WERI-Rb-1 (cell line): Measurements from ENCODE around the gene TNS1.

Source experiments
- DNase-seq: peaks from one replicate; pipeline ENCODE4 v3.0.0-alpha.2; 2020
- H3K27ac ChIP-seq: fragments of 250-450 bp; sonication (Bioruptor Pico); 2 replicates; pipeline ENCODE4 v1.5.1; 2020; ENCODE audit warnings: mild to moderate bottlenecking, moderate library complexity
- H3K27me3 ChIP-seq: fragments of 250-450 bp; sonication (Bioruptor Pico); 2 replicates; pipeline ENCODE4 v1.5.1; 2021; ENCODE audit warnings: mild to moderate bottlenecking, low read depth, moderate library complexity; ENCODE audit not compliant: insufficient read depth, severe bottlenecking
- H3K36me3 ChIP-seq: fragments of 250-450 bp; sonication (Bioruptor Pico); 2 replicates; pipeline ENCODE4 v1.5.1; 2020; ENCODE audit warnings: mild to moderate bottlenecking, moderate library complexity
- H3K4me3 ChIP-seq: 2 replicates; pipeline ENCODE4 v1.5.1; 2011; ENCODE audit warnings: low read depth, mild to moderate bottlenecking, control low read depth, low read length
- H3K9me3 ChIP-seq: fragments of 250-450 bp; sonication (Bioruptor Pico); 2 replicates; pipeline ENCODE4 v1.5.1; 2021; ENCODE audit warnings: mild to moderate bottlenecking, moderate library complexity; ENCODE audit not compliant: severe bottlenecking
- TF ChIP-seq, protein P1 (sequence below): IDR thresholded peaks from 2 replicates; pipeline ENCODE4 v1.5.1; 2011; ENCODE audit warnings: low read depth, mild to moderate bottlenecking, control low read depth, inconsistent platforms, low read length

The TNS1 gene

DNA sequence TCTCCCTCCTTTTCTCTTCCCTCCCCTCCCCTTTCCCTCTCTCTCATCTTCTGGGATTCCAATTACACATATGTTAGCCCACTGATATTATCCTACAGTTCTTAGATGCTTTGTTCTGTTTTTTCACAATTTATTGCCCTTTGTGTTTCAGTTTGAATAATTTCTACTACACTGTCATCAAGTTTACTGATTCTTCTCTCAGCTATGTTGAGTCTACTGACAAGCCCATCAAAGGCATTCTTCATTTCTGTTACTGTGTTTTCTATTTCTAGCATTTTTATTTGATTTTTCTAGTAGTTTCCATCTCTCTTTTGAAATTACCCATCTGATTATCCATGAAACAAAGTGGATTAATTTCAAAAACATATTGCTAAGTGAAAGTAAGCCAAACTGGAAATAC, 219.6 kb downstream of the TNS1 start:
- no peaks in the 10 kb centered on the region for H3K27me3 ChIP-seq
- H3K9me3 ChIP-seq = peaks cover 3% of the 10 kb centered on the region
- TF ChIP-seq, protein P1, sequence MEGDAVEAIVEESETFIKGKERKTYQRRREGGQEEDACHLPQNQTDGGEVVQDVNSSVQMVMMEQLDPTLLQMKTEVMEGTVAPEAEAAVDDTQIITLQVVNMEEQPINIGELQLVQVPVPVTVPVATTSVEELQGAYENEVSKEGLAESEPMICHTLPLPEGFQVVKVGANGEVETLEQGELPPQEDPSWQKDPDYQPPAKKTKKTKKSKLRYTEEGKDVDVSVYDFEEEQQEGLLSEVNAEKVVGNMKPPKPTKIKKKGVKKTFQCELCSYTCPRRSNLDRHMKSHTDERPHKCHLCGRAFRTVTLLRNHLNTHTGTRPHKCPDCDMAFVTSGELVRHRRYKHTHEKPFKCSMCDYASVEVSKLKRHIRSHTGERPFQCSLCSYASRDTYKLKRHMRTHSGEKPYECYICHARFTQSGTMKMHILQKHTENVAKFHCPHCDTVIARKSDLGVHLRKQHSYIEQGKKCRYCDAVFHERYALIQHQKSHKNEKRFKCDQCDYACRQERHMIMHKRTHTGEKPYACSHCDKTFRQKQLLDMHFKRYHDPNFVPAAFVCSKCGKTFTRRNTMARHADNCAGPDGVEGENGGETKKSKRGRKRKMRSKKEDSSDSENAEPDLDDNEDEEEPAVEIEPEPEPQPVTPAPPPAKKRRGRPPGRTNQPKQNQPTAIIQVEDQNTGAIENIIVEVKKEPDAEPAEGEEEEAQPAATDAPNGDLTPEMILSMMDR = no peak
- no peak overlapping the region for H3K27ac ChIP-seq
- H3K36me3 ChIP-seq = no peaks in the 10 kb centered on the region
- no peak overlapping the region for H3K4me3 ChIP-seq
- no peak for DNase-seq

DNA sequence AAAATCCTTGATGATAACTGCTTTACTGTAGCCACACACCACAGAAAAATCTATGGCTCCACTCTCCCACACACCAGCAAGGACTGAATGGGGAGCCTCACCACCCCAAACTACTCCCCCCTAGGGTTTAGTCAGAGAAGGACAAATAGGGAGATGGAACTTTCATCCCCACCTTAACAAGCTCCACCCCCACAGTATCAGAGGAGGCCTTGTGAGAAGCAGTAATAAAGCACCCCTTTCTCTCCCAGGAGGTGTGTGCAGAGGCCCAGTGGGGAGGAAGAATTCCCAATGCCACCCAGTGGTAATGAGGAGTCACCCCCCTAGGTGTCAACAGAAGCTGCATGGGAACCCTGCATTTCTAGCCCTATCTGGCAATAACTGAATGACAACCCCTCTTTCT, 224.9 kb downstream of the TNS1 start:
- no peak overlapping the region for H3K27ac ChIP-seq
- DNase-seq = no peak
- no peak overlapping the region for H3K4me3 ChIP-seq
- TF ChIP-seq, protein P1 = no peak
- H3K9me3 ChIP-seq = no peaks in the 10 kb centered on the region
- H3K36me3 ChIP-seq = no peaks in the 10 kb centered on the region
- H3K27me3 ChIP-seq = no peaks in the 10 kb centered on the region

DNA sequence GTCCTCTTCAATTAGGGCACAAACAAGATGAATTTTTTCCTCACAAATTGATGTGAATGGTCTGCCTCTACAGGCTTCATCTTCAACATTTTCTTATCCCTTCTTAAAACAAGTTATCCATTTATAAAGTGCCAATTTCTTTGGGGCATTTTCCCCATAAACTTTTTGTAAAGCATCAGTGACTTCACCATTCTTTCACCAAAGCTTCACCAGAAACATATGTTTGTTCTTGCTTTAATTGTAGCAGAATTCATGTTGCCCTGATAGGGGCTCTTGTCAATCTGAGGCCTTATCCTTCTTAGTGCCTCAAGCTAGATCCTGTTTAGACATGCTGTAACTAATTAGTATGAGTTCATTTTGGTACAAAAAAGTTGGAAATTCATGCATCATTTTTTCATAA, 226.2 kb downstream of the TNS1 start:
- DNase-seq = no peak
- Histone ChIP-seq H3K4me3 (no peak overlapping the region), H3K27ac (no peak overlapping the region), H3K9me3 (no peaks in the 10 kb centered on the region), H3K36me3 (no peaks in the 10 kb centered on the region), H3K27me3 (no peaks in the 10 kb centered on the region)
- TF ChIP-seq, protein P1 = no peak

DNA sequence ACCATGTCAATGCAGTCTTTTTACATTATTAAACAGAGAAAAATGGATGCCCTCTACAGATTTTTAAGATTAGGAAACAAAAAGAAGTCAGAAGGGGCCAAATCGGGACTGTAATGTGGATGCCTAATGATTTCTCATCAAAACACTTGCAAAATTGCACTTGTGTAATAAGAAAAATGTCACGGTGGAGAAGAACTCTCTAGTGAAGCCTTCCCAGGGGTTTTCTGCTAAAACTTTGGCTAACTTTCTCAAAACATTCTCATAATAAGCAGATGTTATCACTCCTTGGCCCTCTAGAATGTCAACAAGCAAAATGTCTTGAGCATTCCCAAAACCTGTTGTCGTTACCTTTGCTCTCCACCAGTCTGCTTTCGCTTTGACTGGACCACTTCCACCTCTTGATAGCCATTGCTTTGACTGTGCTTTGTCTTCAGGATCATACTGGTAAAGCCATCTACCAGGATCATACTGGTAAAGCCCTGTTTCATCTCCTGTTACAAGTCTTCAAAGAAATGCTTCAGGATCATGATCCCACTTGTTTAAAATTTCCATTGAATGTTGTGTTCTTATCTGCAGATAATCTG, 226.8 kb downstream of the TNS1 start:
- no peak overlapping the region for H3K4me3 ChIP-seq
- H3K9me3 ChIP-seq = no peaks in the 10 kb centered on the region
- H3K36me3 ChIP-seq = no peaks in the 10 kb centered on the region
- no peaks in the 10 kb centered on the region for H3K27me3 ChIP-seq
- no peak overlapping the region for H3K27ac ChIP-seq
- TF ChIP-seq, protein P1 = no peak
- no peak for DNase-seq

DNA sequence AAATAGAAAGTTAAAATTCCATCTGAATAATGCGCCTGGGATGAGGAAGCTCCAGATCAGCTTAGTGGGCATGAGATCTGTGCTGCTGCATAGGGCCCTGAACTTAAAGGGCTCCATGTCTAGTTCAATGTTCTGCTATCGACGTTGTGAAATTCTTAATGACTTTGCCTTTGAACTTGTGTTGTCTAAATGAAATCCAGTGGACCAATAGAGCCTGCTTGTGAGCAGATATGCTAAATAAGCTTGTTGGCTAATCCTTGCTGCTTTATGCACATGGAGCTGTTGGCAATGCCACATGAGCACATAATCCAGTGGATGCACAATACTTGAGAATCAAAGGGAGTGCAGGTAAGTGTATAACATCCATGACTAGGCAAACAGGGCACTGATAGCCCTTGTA, 228.6 kb downstream of the TNS1 start:
- H3K9me3 ChIP-seq = no peaks in the 10 kb centered on the region
- no peak for DNase-seq
- TF ChIP-seq, protein P1 = no peak

DNA sequence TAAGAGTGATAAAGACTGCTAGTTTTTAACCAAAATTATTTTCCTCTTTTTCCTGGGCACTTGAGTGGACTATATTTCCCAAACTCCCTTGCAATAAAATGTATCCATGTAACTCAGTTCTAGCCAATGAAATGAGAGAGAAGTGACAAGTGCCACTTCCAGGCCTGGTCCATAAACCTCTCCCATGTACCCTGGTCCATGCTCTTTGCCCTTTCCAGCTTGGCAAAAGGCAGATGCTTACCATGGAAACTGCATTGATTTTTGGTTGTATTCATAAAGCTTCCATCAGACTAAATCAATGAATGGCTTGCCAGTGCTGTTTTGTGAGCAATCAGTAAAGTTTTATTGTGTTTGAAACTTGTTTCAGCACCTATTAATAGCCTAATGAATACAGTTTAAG, 229.3 kb downstream of the TNS1 start:
- no peak overlapping the region for H3K4me3 ChIP-seq
- H3K9me3 ChIP-seq = no peaks in the 10 kb centered on the region
- no peak for DNase-seq
- H3K36me3 ChIP-seq = no peaks in the 10 kb centered on the region
- TF ChIP-seq, protein P1 = no peak
- H3K27me3 ChIP-seq = no peaks in the 10 kb centered on the region
- H3K27ac ChIP-seq = no peak overlapping the region

More for the DNA sequence above, 228.6 kb downstream of the TNS1 start:
- no peak overlapping the region for H3K27ac ChIP-seq
- H3K4me3 ChIP-seq = no peak overlapping the region
- no peaks in the 10 kb centered on the region for H3K36me3 ChIP-seq
- no peaks in the 10 kb centered on the region for H3K27me3 ChIP-seq
